Measurements from ENCODE around the gene KRT2.
A peak's percentile ranks its signal among the peaks of the same experiment; 100 is the strongest.

Gene KRT2

GRCh38 chr12:52636189-52636588, 15.8 kb downstream of the KRT2 start:
- DNase-seq = no peak

GRCh38 chr12:52634266-52635056, 17.6 kb downstream of the KRT2 start:
- peak; percentile 82 for DNase-seq

- no peak for DNase-seq
Observed at GRCh38 chr12:52633383-52633782, 18.6 kb downstream of the KRT2 start.

GRCh38 chr12:52632656-52633055, 19.4 kb downstream of the KRT2 start:
- no peak for DNase-seq

- no peak for DNase-seq
Observed at GRCh38 chr12:52631676-52632459, 20.1 kb downstream of the KRT2 start.

GRCh38 chr12:52631264-52631663, 20.7 kb downstream of the KRT2 start:
- no peak for DNase-seq

GRCh38 chr12:52630599-52631200, 21.3 kb downstream of the KRT2 start:
- DNase-seq = no peak

- DNase-seq = no peak
Observed at GRCh38 chr12:52630008-52630500, 22.0 kb downstream of the KRT2 start.

- DNase-seq = no peak
Observed at GRCh38 chr12:52629281-52630007, 22.6 kb downstream of the KRT2 start.

GRCh38 chr12:52628841-52629240, 23.2 kb downstream of the KRT2 start:
- DNase-seq = no peak

- DNase-seq = no peak
Observed at GRCh38 chr12:52628111-52628507, 23.9 kb downstream of the KRT2 start.

- no peak for DNase-seq
Observed at GRCh38 chr12:52627395-52628110, 24.5 kb downstream of the KRT2 start.

GRCh38 chr12:52622349-52622748, 29.7 kb downstream of the KRT2 start:
- DNase-seq = no peak

GRCh38 chr12:52618866-52619265, 33.1 kb downstream of the KRT2 start:
- DNase-seq = no peak

- no peak for DNase-seq
Observed at GRCh38 chr12:52618216-52618615, 33.8 kb downstream of the KRT2 start, which contains the start of gene KRT73. Gene KRT73 (minus strand): TSS chr12:52618559. CDS start chr12:52618524, 35 bp downstream.

GRCh38 chr12:52617403-52617785, 34.6 kb downstream of the KRT2 start:
- DNase-seq = no peak

GRCh38 chr12:52616680-52617402, 35.2 kb downstream of the KRT2 start:
- no peak for DNase-seq

GRCh38 chr12:52615912-52616311, 36.1 kb downstream of the KRT2 start:
- no peak for DNase-seq

- DNase-seq = no peak
Observed at GRCh38 chr12:52615208-52615868, 36.7 kb downstream of the KRT2 start.

- no peak for DNase-seq
Observed at GRCh38 chr12:52614381-52615207, 37.4 kb downstream of the KRT2 start.
